Stimulated activated effector memory CD8-positive, alpha-beta T cell treated with anti-CD3 and anti-CD28 coated beads, Interleukin-12 subunit alpha, Interleukin-12 subunit beta, amount 100 ng/mL, for 72 hours (primary cell): ENCODE results near the gene CXCR5.

Experiments used
- ATAC-seq: fragments of 150-1000 bp; cut with Tn5 transposase; 2 replicates; pipeline ENCODE4 v1.10.0; 2021
- DNase-seq, 2 donors: peaks; one replicate each; pipeline ENCODE4 v3.0.0; 2021 to 2022; ENCODE audit warnings: low spot score in 2 of 2
- H3K27ac Mint-ChIP-seq: one replicate; pipeline ENCODE4 v1.8.0; 2022; ENCODE audit warnings: mild to moderate bottlenecking, mixed read lengths
- H3K36me3 Mint-ChIP-seq: one replicate; pipeline ENCODE4 v1.8.0; 2022; ENCODE audit warnings: mild to moderate bottlenecking, mixed read lengths
- H3K4me1 Mint-ChIP-seq: one replicate; pipeline ENCODE4 v1.8.0; 2022; ENCODE audit warnings: mixed read lengths
- H3K4me3 Mint-ChIP-seq: one replicate; pipeline ENCODE4 v1.8.0; 2022; ENCODE audit warnings: mild to moderate bottlenecking, mixed read lengths
- H3K9me3 Mint-ChIP-seq: one replicate; pipeline ENCODE4 v1.8.0; 2022; ENCODE audit warnings: mixed read lengths

The CXCR5 gene

GRCh38 chr11:118921929-118922744 is 38.4 kb downstream of the CXCR5 start:
- H3K36me3 Mint-ChIP-seq = peaks cover 19% of the 10 kb centered on the region
- DNase-seq = peak in 1 of 2 donors; percentile 59
- no peaks in the 10 kb centered on the region for H3K9me3 Mint-ChIP-seq
- H3K4me1 Mint-ChIP-seq = peaks cover 81% of the 10 kb centered on the region
- H3K4me3 Mint-ChIP-seq = peak overlapping the region; percentile 90
- peak overlapping the region; percentile 94 for H3K27ac Mint-ChIP-seq
- ATAC-seq = no peak

DNA sequence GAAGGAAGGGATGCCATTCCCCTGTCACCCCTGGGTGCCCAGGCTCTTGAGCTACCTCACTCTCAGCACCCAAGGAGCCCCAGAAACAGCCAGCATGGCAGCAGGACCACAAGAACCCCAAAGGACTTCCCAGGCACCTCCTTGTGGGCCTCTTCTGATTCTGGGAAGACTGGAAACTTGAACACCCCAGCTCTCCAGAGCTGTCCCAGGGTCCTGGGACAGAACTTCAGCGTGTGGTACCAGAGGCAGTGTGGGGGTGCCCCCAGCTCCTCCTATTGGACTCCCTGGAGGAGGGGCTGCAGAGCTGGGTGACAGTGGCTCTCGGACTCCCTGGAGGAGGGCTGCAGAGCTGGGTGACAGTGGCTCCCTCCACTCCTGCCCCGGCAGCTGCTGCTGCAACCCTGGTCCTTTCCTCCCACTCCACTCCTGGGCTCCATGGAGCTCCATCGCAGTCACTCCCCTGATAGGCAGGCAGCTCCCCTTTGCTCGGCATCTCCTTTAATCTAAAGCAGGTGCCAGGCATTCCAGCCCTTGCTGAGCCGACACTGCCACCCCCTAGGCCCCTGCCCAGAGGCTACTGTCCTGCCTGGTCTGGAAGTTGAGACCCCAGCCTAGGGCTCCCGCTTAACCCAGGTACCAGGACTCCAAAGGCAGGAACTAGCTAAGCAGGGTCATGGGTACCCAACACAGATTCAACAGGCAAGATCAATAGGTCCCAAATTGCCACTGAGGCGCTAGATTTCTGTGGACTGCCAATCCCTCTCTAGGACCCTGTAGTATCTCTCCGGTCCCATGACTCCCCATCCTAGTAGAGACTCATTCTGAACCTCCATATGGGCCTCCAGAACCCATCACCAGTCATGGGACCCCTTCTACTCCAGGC is 39.3 kb downstream of the CXCR5 start:
- Mint-ChIP-seq H3K36me3 (peaks cover 18% of the 10 kb centered on the region), H3K27ac (peak overlapping the region; percentile 94), H3K9me3 (no peaks in the 10 kb centered on the region), H3K4me1 (peaks cover 81% of the 10 kb centered on the region), H3K4me3 (peak overlapping the region; percentile 90)
- ATAC-seq = no peak
- no peak for DNase-seq

GRCh38 chr11:118923721-118924587 is 40.3 kb downstream of the CXCR5 start:
- Mint-ChIP-seq H3K27ac (peak overlapping the region; percentile 94), H3K9me3 (no peaks in the 10 kb centered on the region), H3K4me1 (peaks cover 76% of the 10 kb centered on the region), H3K4me3 (peak overlapping the region; percentile 90), H3K36me3 (peaks cover 25% of the 10 kb centered on the region)
- peak in 1 of 2 donors; percentile 57 for DNase-seq
- ATAC-seq = no peak

- Mint-ChIP-seq H3K36me3 (peaks cover 28% of the 10 kb centered on the region), H3K27ac (peak overlapping the region; percentile 94), H3K4me1 (peaks cover 69% of the 10 kb centered on the region), H3K4me3 (peak overlapping the region; percentile 90), H3K9me3 (no peaks in the 10 kb centered on the region)
- DNase-seq (peak in 1 of 2 donors; percentile 80), ATAC-seq (no peak)
These were observed 41.2 kb downstream of the CXCR5 start for GRCh38 chr11:118924591-118925585.

DNA sequence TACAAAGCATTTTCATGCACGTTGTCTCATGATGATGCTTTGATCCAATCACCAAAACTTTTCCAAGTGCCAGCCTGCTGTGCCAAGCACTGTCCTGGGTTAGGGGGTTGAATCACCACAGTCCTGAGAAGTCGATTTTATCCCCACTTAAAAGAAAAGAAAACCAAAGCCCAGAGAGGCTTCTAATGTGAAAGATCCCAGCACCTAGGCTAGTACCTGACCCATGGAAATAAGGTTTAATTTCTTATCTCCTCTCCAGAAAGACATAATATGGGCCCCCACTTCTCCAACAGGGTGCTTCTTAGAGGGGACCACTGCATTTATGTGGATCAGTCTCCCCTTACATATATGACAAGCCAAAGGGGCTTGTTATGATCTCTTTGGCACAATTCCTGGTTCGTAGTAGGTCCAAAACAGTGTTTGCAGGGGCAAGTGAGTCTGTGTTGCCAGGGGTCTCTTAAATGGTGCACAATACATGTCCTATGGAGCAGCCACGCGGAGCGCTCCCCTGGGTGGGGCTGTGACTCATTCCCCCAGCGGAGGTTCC is 43.9 kb downstream of the CXCR5 start:
- ATAC-seq = no peak
- H3K36me3 Mint-ChIP-seq = peaks cover 37% of the 10 kb centered on the region
- peaks cover 62% of the 10 kb centered on the region for H3K4me1 Mint-ChIP-seq
- peak in 1 of 2 donors; percentile 46 for DNase-seq
- no peaks in the 10 kb centered on the region for H3K9me3 Mint-ChIP-seq
- peak overlapping the region; percentile 90 for H3K4me3 Mint-ChIP-seq
- H3K27ac Mint-ChIP-seq = peak overlapping the region; percentile 94

DNA sequence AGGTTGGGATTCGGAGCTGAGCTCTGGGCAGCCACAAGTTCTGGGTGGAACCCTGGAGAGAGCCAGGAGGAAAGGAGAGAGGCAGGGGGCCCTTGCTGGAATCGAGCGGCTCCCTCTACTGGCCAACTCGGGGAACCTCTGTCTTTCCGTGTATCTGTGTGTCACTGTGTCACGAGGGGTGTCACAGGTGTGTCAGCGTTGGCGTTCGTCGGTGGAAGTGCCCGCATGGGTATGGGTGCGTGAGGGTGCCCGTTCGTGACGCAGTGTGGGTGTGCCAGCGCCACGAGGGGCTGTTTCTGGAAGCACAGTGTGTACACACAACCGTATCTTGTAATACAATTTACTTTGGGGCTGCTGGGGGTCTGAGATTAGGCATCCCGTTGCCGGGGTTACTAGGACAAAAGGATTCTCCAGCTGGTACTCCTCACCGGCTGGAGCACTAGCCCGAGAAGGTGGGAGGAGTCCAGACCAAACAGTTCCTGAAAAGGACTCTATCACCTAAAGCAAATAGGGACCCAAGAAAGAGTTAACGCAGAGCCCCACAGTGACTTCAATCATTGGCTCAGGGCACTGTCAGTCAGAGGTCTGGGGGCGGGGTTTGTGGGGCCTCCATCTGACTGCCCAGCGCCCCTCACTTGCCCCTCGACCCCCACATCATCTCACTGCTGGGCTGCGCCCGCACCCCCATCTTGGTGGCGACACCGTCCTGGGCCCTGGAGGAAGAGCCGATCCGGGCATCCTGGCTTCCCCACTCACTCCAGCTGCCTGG is 44.6 kb downstream of the CXCR5 start:
- H3K27ac Mint-ChIP-seq = peak overlapping the region; percentile 94
- H3K4me3 Mint-ChIP-seq = peak overlapping the region; percentile 90
- peak; percentile 97 to 99 for DNase-seq
- peak; percentile 73 for ATAC-seq
- no peaks in the 10 kb centered on the region for H3K9me3 Mint-ChIP-seq
- H3K4me1 Mint-ChIP-seq = peaks cover 56% of the 10 kb centered on the region
- peaks cover 37% of the 10 kb centered on the region for H3K36me3 Mint-ChIP-seq

- Mint-ChIP-seq H3K27ac (peak overlapping the region; percentile 94), H3K36me3 (peaks cover 37% of the 10 kb centered on the region), H3K4me1 (peaks cover 49% of the 10 kb centered on the region), H3K4me3 (peak overlapping the region; percentile 90), H3K9me3 (no peaks in the 10 kb centered on the region)
- DNase-seq (no peak), ATAC-seq (peak; percentile 11)
These were observed 45.3 kb downstream of the CXCR5 start for GRCh38 chr11:118928870-118929500.

DNA sequence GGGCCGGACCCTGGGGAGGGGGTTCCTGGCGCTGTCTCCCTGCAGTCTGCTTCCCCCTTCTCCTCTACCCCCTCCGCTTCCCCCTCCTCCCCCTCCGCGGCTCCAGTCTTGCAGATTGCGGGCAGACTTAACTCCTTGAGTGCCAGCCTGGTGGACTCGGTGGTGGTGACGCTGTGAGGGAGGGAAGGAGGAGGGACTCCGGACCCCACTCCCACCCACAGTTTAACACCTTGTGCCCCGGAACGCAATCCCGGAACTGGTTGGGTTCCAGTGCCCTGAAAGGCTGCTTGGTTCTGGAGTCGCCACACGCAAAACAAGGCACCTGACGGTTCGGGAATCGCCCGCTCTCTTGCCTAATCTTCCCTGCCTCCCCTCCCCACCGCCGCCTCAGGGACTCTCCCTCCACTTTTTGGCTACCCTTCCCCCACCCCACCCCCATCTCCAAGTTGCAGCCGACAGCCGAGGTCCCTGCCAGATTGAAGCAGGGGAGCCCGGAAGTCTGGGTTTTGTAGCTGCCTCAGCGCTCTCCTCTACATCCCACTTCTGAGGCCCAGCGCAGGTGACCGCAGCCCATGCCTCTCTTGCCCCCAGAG is 45.9 kb downstream of the CXCR5 start:
- Mint-ChIP-seq H3K36me3 (peaks cover 37% of the 10 kb centered on the region), H3K27ac (peak overlapping the region; percentile 94), H3K9me3 (no peaks in the 10 kb centered on the region), H3K4me3 (peak overlapping the region; percentile 90), H3K4me1 (peaks cover 43% of the 10 kb centered on the region)
- peak; percentile 2 for ATAC-seq
- DNase-seq = peak in 1 of 2 donors; percentile 78

GRCh38 chr11:118930094-118930712 is 46.5 kb downstream of the CXCR5 start:
- Mint-ChIP-seq H3K36me3 (peaks cover 37% of the 10 kb centered on the region), H3K9me3 (no peaks in the 10 kb centered on the region), H3K4me1 (peaks cover 41% of the 10 kb centered on the region), H3K4me3 (peak overlapping the region; percentile 90), H3K27ac (peak overlapping the region; percentile 94)
- peak; percentile 17 for ATAC-seq
- peak; percentile 92 to 97 for DNase-seq

- Mint-ChIP-seq H3K27ac (no peak overlapping the region), H3K36me3 (peaks cover 26% of the 10 kb centered on the region), H3K9me3 (no peaks in the 10 kb centered on the region), H3K4me3 (no peak overlapping the region), H3K4me1 (peaks cover 35% of the 10 kb centered on the region)
- ATAC-seq (no peak), DNase-seq (no peak)
These were observed 47.9 kb downstream of the CXCR5 start for GRCh38 chr11:118931571-118931970.

DNA sequence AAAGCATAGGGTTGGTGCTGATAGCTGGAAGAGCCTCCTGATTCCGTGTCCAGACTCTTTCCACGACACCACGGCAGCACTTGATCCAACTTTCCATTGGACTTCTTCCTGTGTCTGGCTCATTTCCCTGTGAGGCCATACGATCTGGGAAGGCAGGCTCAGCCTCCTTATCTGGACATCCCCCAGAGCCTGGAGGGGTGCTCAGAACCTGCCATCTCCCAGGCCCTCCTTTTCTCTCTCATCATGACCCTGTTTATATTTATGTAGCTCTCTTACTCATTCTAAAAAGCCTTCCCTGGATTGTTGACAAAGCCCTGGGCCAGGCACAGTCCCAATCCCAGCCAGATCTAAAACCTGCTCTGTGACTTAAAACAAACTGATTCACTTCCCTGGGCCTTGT is 49.8 kb downstream of the CXCR5 start:
- DNase-seq (no peak), ATAC-seq (no peak)
- Mint-ChIP-seq H3K4me1 (peaks cover 16% of the 10 kb centered on the region), H3K9me3 (no peaks in the 10 kb centered on the region), H3K27ac (peak overlapping the region; percentile 46), H3K4me3 (no peak overlapping the region), H3K36me3 (peaks cover 16% of the 10 kb centered on the region)

DNA sequence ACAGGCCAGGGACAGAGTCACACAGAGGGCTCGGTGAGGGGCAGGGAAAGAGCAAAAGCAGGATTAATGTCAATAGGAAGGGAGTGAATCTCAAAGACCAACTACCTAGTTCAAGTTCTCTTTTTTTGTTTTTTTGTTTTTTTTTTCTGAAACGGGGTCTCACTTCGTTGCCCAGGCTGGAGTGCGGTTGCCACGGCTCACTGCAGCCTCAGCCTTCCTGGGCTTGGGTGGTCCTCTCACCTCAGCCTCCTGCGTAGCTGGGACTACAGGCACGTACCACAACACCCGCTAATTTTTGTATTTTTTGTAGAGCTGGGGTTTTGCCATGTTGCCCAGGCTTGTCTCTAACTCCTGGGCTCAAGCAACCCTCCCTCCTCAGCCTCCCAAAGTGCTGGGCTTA is 51.7 kb downstream of the CXCR5 start:
- ATAC-seq (no peak), DNase-seq (no peak)
- Mint-ChIP-seq H3K4me3 (no peak overlapping the region), H3K9me3 (no peaks in the 10 kb centered on the region), H3K4me1 (peaks cover 16% of the 10 kb centered on the region), H3K27ac (no peak overlapping the region), H3K36me3 (peaks cover 6% of the 10 kb centered on the region)
